ENCODE results near the gene NKAIN2.

GRCh38 chr6:124825564-124825963 is 1021.9 kb downstream of the NKAIN2 start:
- TF ChIP-seq CTCF (IDR thresholded peaks at IDR 0.05 in 2 of 3, conservative IDR thresholded peaks at IDR 0.05 in 1 of 3; ENCODE audit: borderline replicate concordance in 1 of 3, insufficient read depth in 1 of 3, low read depth in 2 of 3, low read length in 2 of 3) (no peak), REST (IDR thresholded peaks at IDR 0.05; ENCODE audit: low read depth) (no peak), POLR2AphosphoS5 (IDR thresholded peaks at IDR 0.05; ENCODE audit: low read depth, low read length) (no peak), SP1 (IDR thresholded peaks at IDR 0.05; ENCODE audit: low read depth) (no peak)
